Dermis blood vessel endothelial cell (primary cell): ENCODE data around the gene PCBD1. TPM values are rescaled to one million over a fixed set of nuclear protein-coding genes. Genes with fewer than 3 reads are reported as not detected.

Experiments used
- DNase-seq: peaks from one replicate; pipeline ENCODE4 v3.0.0; 2010
- total RNA-seq: library from RNA; depleted of rRNA; stranded (reverse); fragments of >200 nt; gene quantifications from 2 replicates; pipeline ENCODE4 v1.2.3, GENCODE V29; 2014

PCBD1 gene
- total RNA-seq, 1 donor from 2014 or later: 57.3 TPM

DNA sequence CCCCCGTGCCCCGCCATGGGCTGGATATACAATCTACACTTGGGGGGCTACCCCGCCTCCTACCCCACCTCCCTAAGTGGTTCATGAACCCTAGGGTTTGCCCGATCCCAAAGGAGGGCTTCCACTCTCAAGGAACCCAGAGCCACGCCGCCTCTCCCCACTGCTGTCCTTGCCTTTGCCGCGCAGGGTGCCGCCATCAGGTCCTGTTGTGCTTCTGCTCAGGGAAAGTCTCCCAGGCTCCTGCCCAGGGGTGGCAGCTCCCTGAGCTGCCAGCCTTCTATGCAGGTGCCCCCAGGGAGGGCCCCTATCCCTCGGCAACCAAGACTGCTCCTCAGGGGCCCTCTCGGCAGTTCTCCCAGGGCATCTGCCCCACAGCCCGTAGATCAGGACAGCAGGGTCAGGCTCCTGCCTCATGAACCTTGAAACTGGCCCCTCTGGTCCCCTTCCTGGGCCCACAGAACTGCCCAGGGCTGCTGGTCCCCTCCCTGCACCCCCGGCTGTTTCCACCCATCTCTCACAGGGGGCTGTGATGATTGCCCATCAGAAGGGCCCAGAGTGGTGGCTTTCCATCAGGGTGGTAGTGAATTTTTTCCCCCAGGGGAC, 13.0 kb upstream of the PCBD1 start:
- DNase-seq: no peak

DNA sequence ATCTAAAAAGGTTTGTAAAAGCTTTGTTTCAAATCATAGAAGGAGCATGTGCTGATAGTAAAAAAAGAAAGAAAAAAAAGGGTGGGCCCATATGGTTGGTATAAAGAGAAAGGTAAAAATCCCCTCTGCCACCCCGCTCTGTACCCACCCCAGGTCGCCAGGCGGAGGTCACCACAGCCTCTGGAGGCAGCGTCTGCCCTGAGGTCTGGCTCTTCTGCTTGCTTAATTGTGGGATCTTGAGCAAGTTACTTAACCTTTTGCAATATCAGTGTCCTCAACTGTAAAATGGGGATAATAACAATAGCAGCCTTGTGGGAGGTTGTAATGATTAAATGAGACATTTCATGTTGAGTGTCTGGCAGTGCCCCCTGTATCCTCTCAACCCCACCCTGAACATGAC, 10.7 kb upstream of the PCBD1 start:
- no peak for DNase-seq

GRCh38 chr10:70898687-70899086, 10.3 kb upstream of the PCBD1 start:
- DNase-seq: no peak

GRCh38 chr10:70896551-70896950, 8.2 kb upstream of the PCBD1 start:
- DNase-seq: no peak

DNA sequence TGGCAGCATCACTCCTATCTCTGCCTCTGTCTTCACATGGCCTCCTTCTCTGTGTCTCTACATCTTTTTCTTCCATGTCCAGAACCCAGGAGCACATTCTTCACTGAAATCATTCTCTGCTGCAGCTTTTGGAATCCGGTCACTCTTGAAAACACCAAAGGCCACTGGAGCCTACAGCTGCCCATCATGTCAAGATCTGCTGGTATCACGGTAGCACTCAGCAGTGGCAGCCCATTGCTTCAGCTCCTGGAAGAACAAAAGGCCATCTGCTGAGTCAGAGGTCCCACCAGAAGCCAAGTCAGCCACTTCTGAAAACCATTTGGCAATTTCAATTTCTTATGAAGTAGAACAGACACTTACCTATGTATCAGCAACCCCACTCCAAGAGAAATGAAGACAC, 6.1 kb upstream of the PCBD1 start:
- DNase-seq: no peak

DNA sequence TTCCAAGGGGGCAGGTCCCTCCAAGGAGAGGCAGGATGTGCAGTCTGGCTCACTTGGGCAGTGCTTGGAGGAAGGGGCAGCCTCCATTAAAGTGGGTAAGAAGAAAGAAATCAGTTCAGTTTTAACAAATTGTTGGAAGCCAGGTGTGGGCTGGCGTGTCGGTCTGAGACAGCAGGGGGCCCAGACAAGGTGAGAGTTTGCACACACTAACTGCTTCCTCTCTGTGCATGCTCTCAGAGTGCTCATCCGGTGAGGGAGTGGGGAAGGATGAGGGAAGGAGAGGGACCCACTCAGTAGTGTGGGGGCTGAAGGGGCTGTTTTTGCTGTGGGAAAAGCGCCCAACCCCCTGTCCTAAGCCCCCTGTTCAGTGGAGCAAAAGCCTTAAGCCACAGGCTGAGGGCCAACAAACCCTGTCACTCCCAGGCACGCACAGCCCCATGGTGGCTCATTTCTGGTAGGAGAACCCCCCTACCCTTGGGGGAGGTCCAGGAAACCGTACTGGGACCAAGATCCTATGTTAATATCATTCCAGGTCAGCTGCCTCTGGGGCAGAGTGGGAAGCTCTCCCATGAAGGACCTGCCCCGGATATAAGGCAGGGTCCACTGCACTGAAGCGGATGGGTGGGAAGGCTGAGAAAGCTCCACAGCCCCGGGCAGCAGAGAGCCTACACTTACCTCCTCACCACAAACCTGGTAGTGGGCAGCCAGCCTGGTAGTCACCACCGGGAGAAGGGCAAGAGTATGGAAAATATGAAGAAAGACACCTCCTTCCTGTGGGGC, 5.1 kb upstream of the PCBD1 start:
- no peak for DNase-seq

DNA sequence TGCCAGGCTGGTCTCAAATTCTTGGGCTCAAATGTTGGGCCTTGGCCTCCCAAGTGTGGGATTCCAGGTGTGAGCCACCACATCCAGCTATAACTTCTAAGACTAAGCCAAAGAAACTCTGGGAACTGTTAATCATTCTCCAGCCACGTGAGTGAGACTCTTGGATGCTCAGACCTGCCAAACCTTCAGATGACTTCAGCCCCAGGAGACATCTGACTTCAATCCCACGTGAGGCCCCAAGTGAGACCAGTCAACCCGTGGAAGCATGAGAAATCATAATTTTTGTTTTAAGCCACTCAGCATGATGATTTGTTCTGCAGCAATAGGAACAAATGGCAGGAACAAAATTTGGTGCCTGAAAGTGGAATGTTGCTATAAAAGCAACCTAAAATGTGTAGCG, 4.3 kb upstream of the PCBD1 start:
- DNase-seq: no peak

- peak; percentile 49 for DNase-seq
These were observed 3.3 kb upstream of the PCBD1 start for GRCh38 chr10:70891627-70892026.

- DNase-seq: no peak
These were observed 2.6 kb upstream of the PCBD1 start for GRCh38 chr10:70890917-70891431.

- DNase-seq: no peak
These were observed 926 bp upstream of the PCBD1 start for GRCh38 chr10:70889291-70889690.

GRCh38 chr10:70886921-70887665, 1.3 kb downstream of the PCBD1 start:
- DNase-seq: no peak

- DNase-seq: peak; percentile 66
These were observed 2.1 kb downstream of the PCBD1 start for GRCh38 chr10:70885931-70886903.

GRCh38 chr10:70885481-70885880, 2.9 kb downstream of the PCBD1 start:
- DNase-seq: no peak

DNA sequence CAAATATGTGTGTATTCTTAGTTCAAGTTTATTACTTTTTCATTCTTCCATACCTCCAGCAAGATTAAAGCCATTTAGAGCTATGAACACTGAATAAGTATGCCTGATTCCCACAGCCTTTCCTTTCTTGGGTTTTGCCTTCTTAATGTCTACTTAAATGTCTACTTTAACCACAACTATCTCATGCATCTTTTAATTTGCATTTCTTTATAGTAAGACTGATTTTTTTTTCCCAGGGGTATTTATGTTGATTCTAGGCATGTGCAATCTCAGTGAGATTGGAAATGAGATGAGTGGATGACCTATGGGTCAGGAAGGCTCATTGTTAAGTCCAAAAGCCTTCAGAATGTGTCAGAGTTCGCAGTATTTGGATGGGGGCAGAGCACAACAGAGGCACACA, 3.6 kb downstream of the PCBD1 start:
- DNase-seq: no peak

- DNase-seq: peak; percentile 92
These were observed 8.3 kb downstream of the PCBD1 start for GRCh38 chr10:70880077-70880534.

DNA sequence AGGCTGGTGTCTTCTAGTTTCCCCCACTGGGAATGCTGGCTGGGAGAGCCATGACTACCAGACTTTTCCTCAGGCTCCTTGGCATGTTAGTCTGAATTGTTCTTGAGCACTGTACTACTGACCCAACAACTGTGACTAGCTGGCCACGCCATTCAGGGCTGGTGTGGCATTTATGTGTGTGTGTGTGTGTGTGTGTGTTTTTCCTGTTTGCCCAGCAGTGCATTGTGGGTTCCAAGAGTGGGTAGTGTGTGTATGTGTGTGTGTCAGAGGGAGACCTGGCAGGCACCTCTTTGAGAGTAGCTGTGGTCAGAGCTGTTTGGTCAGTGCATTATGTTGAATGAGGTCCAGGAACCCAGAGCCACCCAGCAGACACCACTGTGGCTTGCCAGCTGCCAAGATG, 9.2 kb downstream of the PCBD1 start:
- DNase-seq: no peak

DNA sequence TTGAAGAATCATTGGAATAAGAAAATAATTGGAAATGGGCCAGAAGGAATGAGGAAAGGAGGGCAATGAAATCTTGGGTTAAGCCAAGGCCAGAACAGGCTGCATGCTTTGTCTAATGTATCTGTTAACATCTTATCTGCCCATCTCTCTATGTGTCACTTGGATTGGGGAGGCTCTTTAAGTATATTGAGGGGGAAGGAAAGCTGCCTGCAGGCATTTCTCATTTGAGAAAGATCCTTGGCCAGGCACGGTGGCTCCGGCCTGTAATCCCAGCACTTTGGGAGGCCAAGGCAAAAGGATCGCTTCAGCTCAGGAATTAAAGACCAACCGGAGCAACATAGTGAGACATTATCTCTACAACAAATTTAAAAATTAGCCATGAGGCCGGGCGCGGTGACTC, 14.3 kb downstream of the PCBD1 start:
- no peak for DNase-seq

DNA sequence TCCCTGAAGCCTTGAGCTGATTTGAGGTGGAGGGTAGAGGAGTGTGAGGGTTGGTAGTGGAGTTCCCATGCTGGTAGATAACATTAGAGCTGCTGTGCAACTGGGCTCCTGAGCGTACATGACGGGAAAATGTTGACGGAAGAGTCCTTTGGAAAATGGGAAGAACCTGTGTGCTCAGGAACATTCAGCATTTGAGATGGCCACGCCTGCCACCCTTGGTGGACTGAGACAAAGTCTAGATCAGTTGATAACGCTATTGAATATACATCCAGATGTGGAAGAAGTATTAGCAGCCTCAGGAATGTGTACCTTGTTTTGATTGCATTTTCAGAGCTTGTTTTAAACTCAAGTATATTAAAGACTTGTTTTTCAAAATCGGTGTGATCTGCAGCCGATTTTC, 16.1 kb downstream of the PCBD1 start:
- no peak for DNase-seq

- no peak for DNase-seq
These were observed 21.9 kb downstream of the PCBD1 start for GRCh38 chr10:70866424-70866823.

GRCh38 chr10:70864935-70865334, 23.4 kb downstream of the PCBD1 start:
- DNase-seq: no peak

- no peak for DNase-seq
These were observed 24.8 kb downstream of the PCBD1 start for GRCh38 chr10:70863470-70864160.
